Neural cell (in vitro differentiated cells): Measurements from ENCODE around the gene CAMKMT. TPM values are rescaled to one million over a fixed set of nuclear protein-coding genes. Genes with fewer than 3 reads are reported as not detected.

Experiments
- H2AFZ ChIP-seq: fragments of 200-600, 300-800 bp; sonication (generic), shearing (Covaris generic); 2 replicates; pipeline ENCODE4 v1.6.0; 2014; ENCODE audit warnings: low read depth, mild to moderate bottlenecking, antibody characterized with exemption, low read length, moderate library complexity
- H3F3A ChIP-seq: fragments of 200-600 bp; shearing (Covaris generic); 2 replicates; pipeline ENCODE4 v1.6.1; 2016; ENCODE audit warnings: mild to moderate bottlenecking, moderate library complexity, mixed read lengths, antibody characterized with exemption, low read length; ENCODE audit not compliant: insufficient read depth, poor library complexity, severe bottlenecking
- H3K27ac ChIP-seq: fragments of 200-600, 300-800 bp; sonication (generic), shearing (Covaris generic); 2 replicates; pipeline ENCODE4 v1.5.1; 2014; ENCODE audit warnings: mild to moderate bottlenecking, low read length, moderate library complexity
- H3K27me3 ChIP-seq: fragments of 300-800, 200-600 bp; sonication (generic), shearing (Covaris generic); 2 replicates; pipeline ENCODE4 v1.6.0; 2014; ENCODE audit warnings: mild to moderate bottlenecking, low read depth, low read length, moderate library complexity; ENCODE audit not compliant: insufficient read depth
- H3K36me3 ChIP-seq: fragments of 300-800, 200-600 bp; sonication (generic), shearing (Covaris generic); 2 replicates; pipeline ENCODE4 v1.5.1; 2014; ENCODE audit warnings: mild to moderate bottlenecking, antibody characterized with exemption, low read length, moderate library complexity; ENCODE audit not compliant: insufficient read depth
- H3K4me2 ChIP-seq: fragments of 300-800, 200-600 bp; sonication (generic), shearing (Covaris generic); 2 replicates; pipeline ENCODE4 v1.6.0; 2014; ENCODE audit warnings: mild to moderate bottlenecking, low read length
- H3K4me3 ChIP-seq: fragments of 300-800, 200-600 bp; sonication (generic), shearing (Covaris generic); 2 replicates; pipeline ENCODE4 v1.5.1; 2014; ENCODE audit warnings: mild to moderate bottlenecking, low read length, moderate library complexity
- H3K79me2 ChIP-seq: fragments of 200-600 bp; shearing (Covaris generic); replicated peaks from 2 replicates; pipeline ENCODE4 v1.6.0; 2014; ENCODE audit warnings: mild to moderate bottlenecking, low read length, moderate library complexity; ENCODE audit not compliant: insufficient read depth
- H3K9ac ChIP-seq: fragments of 300-800, 200-600 bp; sonication (generic), shearing (Covaris generic); 2 replicates; pipeline ENCODE4 v1.6.1; 2016; ENCODE audit warnings: mild to moderate bottlenecking, low read length, mixed read lengths
- H3K9me2 ChIP-seq: fragments of 200-600 bp; shearing (Covaris generic); 2 replicates; pipeline ENCODE4 v1.6.1; 2016; ENCODE audit warnings: mild to moderate bottlenecking, low read length, mixed read lengths; ENCODE audit not compliant: insufficient read depth
- H3K9me3 ChIP-seq: fragments of 200-600, 300-800 bp; sonication (generic), shearing (Covaris generic); 2 replicates; pipeline ENCODE4 v1.6.1; 2016; ENCODE audit warnings: mild to moderate bottlenecking, mixed run types, low read length, moderate library complexity, mixed read lengths
- H4K20me1 ChIP-seq: fragments of 200-600 bp; shearing (Covaris generic); 2 replicates; pipeline ENCODE4 v1.6.1; 2016; ENCODE audit warnings: mild to moderate bottlenecking, mixed run types; ENCODE audit not compliant: insufficient read depth
- EP300 ChIP-seq: fragments of 450-650 bp; conservative IDR thresholded peaks from 2 replicates; pipeline ENCODE4 v1.6.1; 2014; ENCODE audit warnings: antibody characterized with exemption, mild to moderate bottlenecking, moderate library complexity; ENCODE audit not compliant: poor library complexity, severe bottlenecking
- EZH2 ChIP-seq: fragments of 200-600, 300-800 bp; shearing (Covaris generic), sonication (generic); IDR thresholded peaks from 2 replicates; pipeline ENCODE4 v1.6.1; 2014; ENCODE audit warnings: antibody characterized with exemption, low read length, borderline replicate concordance, mild to moderate bottlenecking; ENCODE audit not compliant: insufficient read depth, poor library complexity, severe bottlenecking
- MXI1 ChIP-seq: fragments of 450-650 bp; conservative IDR thresholded peaks from 2 replicates; pipeline ENCODE4 v1.6.1; 2014; ENCODE audit warnings: antibody characterized with exemption, mild to moderate bottlenecking; ENCODE audit not compliant: poor library complexity, severe bottlenecking
- POLR2AphosphoS5 ChIP-seq: IDR thresholded peaks from 2 replicates; pipeline ENCODE4 v1.6.1; 2012
- RAD21 ChIP-seq: fragments of 450-650 bp; conservative IDR thresholded peaks from 2 replicates; pipeline ENCODE4 v1.6.1; 2014; ENCODE audit warnings: antibody characterized with exemption, mild to moderate bottlenecking, moderate library complexity
- SMC3 ChIP-seq: fragments of 450-650 bp; conservative IDR thresholded peaks from 2 replicates; pipeline ENCODE4 v1.6.1; 2014; ENCODE audit warnings: antibody characterized with exemption, mild to moderate bottlenecking, moderate library complexity; ENCODE audit not compliant: poor library complexity
- TAF1 ChIP-seq: IDR thresholded peaks from 2 replicates; pipeline ENCODE4 v1.6.1; 2012; ENCODE audit warnings: low read depth
- polyA plus RNA-seq: library from polyadenylated mRNA; depleted of rRNA; stranded (reverse); fragments of >200 nt; gene quantifications from 2 replicates; pipeline ENCODE4 v1.2.3, GENCODE V29; 2014
- TF ChIP-seq, protein P1 (sequence below): fragments of 450-650 bp; IDR thresholded peaks from 2 replicates; pipeline ENCODE4 v1.5.1; 2014; ENCODE audit warnings: antibody characterized with exemption, mild to moderate bottlenecking, moderate library complexity; ENCODE audit not compliant: poor library complexity, severe bottlenecking
- TF ChIP-seq, protein P2 (sequence below): IDR thresholded peaks from 2 replicates; pipeline ENCODE4 v1.6.1; 2012; ENCODE audit warnings: borderline replicate concordance

Gene CAMKMT
- polyA plus RNA-seq, 1 donor from 2014 or later, result 5.1 TPM

DNA sequence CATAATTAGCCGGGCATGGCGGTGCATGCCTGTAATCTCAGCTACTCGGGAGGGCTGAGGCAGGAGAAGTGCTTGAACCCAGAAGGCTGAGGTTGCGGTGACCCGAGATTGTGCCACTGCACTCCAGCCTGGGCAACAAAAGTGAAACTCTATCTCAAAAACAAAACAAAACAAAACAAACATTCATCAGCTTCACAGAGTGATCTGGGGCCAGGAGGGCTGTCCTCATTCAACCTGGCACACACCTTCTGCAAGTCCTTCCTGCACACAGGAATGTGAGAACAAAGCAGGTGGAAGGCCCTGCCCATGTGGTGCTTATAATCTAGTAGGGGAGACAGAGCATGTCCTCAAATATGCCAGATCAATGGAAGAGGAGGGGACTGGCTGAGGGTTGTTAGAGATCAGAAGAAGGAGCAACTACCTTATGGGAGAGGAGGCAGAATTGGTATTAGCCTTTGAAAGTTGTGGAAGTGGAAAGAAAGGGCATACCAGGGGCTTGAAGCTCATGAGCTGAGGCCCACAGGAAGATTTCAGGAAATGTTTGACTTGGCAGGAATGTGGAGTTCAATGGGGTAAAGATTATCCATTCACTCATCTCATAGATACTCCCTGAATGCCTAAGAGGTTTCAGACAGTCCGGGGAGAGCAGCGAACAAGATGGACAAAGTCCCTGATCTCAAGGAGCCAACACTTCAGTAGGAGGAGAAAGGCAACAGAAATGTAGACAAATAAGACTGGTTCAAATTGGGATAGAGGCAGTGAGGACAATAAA lies 424.5 kb downstream of the CAMKMT start:
- Histone ChIP-seq H3K79me2 (no peaks in the 10 kb centered on the region), H3K4me3 (no peak overlapping the region), H4K20me1 (no peaks in the 10 kb centered on the region), H3K4me2 (no peak overlapping the region), H3F3A (no peaks in the 10 kb centered on the region), H2AFZ (no peak overlapping the region), H3K27me3 (no peaks in the 10 kb centered on the region), H3K9me2 (no peaks in the 10 kb centered on the region), H3K27ac (no peak overlapping the region), H3K9me3 (no peaks in the 10 kb centered on the region), H3K36me3 (no peaks in the 10 kb centered on the region), H3K9ac (no peak overlapping the region)
- TF ChIP-seq RAD21 (no peak), EP300 (no peak), MXI1 (no peak), TAF1 (no peak), POLR2AphosphoS5 (no peak), SMC3 (no peak), EZH2 (no peak)
- TF ChIP-seq, protein P1, sequence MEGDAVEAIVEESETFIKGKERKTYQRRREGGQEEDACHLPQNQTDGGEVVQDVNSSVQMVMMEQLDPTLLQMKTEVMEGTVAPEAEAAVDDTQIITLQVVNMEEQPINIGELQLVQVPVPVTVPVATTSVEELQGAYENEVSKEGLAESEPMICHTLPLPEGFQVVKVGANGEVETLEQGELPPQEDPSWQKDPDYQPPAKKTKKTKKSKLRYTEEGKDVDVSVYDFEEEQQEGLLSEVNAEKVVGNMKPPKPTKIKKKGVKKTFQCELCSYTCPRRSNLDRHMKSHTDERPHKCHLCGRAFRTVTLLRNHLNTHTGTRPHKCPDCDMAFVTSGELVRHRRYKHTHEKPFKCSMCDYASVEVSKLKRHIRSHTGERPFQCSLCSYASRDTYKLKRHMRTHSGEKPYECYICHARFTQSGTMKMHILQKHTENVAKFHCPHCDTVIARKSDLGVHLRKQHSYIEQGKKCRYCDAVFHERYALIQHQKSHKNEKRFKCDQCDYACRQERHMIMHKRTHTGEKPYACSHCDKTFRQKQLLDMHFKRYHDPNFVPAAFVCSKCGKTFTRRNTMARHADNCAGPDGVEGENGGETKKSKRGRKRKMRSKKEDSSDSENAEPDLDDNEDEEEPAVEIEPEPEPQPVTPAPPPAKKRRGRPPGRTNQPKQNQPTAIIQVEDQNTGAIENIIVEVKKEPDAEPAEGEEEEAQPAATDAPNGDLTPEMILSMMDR, result no peak
- TF ChIP-seq, protein P2, sequence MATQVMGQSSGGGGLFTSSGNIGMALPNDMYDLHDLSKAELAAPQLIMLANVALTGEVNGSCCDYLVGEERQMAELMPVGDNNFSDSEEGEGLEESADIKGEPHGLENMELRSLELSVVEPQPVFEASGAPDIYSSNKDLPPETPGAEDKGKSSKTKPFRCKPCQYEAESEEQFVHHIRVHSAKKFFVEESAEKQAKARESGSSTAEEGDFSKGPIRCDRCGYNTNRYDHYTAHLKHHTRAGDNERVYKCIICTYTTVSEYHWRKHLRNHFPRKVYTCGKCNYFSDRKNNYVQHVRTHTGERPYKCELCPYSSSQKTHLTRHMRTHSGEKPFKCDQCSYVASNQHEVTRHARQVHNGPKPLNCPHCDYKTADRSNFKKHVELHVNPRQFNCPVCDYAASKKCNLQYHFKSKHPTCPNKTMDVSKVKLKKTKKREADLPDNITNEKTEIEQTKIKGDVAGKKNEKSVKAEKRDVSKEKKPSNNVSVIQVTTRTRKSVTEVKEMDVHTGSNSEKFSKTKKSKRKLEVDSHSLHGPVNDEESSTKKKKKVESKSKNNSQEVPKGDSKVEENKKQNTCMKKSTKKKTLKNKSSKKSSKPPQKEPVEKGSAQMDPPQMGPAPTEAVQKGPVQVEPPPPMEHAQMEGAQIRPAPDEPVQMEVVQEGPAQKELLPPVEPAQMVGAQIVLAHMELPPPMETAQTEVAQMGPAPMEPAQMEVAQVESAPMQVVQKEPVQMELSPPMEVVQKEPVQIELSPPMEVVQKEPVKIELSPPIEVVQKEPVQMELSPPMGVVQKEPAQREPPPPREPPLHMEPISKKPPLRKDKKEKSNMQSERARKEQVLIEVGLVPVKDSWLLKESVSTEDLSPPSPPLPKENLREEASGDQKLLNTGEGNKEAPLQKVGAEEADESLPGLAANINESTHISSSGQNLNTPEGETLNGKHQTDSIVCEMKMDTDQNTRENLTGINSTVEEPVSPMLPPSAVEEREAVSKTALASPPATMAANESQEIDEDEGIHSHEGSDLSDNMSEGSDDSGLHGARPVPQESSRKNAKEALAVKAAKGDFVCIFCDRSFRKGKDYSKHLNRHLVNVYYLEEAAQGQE, result no peak

DNA sequence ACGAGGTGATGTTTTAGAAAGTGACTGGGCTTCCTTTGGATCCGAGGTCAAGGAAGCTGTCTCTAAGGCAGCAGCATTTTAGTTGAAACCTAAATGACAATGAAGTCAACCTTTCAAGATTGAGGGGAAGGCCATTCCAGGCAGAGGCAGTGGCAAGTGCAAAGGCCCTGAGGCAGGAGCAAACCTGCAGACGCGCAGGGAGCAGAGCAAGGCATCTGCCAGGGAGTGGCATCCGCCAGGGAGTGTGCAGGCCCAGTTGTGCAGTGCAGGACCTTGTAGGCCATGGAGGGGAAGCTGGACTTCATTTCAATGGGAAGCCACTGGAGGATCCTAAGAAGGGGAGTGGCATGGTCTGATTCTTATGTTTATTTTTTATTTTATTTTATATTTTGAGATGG lies 425.1 kb downstream of the CAMKMT start:
- Histone ChIP-seq H3K9me2 (no peaks in the 10 kb centered on the region), H3K27ac (no peak overlapping the region), H3K36me3 (no peaks in the 10 kb centered on the region), H3K4me3 (no peak overlapping the region), H3K79me2 (no peaks in the 10 kb centered on the region), H2AFZ (no peak overlapping the region), H3F3A (no peaks in the 10 kb centered on the region), H3K4me2 (no peak overlapping the region), H3K9me3 (no peaks in the 10 kb centered on the region), H3K27me3 (no peaks in the 10 kb centered on the region), H3K9ac (no peak overlapping the region), H4K20me1 (no peaks in the 10 kb centered on the region)
- TF ChIP-seq TAF1 (no peak), EZH2 (no peak), POLR2AphosphoS5 (no peak), EP300 (no peak), RAD21 (no peak), MXI1 (no peak), SMC3 (no peak)
- TF ChIP-seq, protein P1, result no peak
